ENCODE results near the gene ATP1A4.

- no peak for TF ChIP-seq CTCF (IDR thresholded peaks at IDR 0.05)
- TF ChIP-seq POLR2A (IDR thresholded peaks at IDR 0.05), result no peak
Measured at GRCh38 chr1:160169553-160170399, 18.4 kb downstream of the ATP1A4 start.

Measured in right lobe of liver (tissue), 4 donors.